GM18909 (cell line): ENCODE results near the gene POU2AF3.

Experiments used
- ATAC-seq: cut with Tn5 transposase; IDR thresholded peaks from one replicate; pipeline ENCODE4 v1.9.1; 2021; ENCODE audit warnings: mild to moderate bottlenecking; ENCODE audit not compliant: unreplicated experiment, poor library complexity

The POU2AF3 gene

DNA sequence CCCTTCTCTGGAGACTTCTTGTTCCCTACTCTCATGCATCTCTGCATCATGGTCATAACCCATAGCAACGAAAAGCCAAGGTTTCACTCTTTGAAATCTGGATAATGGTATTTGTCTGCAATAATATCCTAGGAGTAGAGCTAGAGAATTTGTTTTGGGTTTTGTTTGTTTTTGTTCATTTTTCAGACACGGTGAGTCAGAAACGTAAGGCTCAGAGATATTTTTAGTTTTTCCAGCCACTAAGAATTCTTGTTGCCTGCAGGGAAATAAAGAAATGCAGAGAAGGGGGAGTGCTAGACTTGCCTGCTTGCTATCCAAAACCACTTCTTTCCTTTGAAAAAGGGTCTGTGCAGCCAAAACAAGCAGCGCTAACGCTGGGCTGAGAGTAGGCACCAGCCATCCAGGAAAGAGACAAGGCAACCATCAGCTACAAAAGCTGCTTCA is 26.0 kb downstream of the POU2AF3 start:
- no peak for ATAC-seq

GRCh38 chr11:111325259-111325658 is 26.9 kb downstream of the POU2AF3 start:
- no peak for ATAC-seq

GRCh38 chr11:111326824-111327223 is 28.5 kb downstream of the POU2AF3 start:
- no peak for ATAC-seq

DNA sequence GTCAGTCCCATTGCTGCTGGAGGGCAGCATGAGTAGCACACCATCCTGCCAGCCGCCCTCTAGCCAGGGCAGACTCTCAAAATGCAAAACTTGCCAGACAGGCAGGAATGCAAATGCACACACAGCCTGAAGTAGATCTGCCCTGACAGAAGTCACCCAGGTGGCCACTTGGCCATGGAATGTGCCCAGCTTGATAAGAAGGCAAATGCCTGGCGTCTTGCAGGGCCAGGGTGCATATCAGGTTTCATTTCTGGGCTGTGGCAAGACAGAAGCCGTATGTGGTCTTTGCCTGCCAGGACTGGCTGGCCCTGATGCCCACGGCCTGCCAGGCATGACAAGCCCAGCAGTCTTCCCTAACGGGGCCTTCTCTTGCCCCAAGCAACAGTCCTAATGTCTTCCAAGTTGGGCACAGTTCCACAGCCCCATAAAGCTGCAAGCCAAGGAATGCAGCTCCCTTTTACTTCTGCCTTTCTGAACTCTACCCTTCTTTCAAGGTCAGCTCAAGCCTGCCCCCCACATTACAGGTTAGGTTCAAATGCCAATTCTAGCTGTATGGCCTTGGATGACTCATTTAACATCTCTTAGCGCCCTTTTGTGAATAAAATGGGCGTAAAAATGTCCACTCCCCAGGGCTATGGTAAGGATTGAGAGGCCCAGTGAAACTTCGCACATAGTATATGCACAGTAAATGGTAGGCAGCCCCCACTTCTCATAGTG is 29.7 kb downstream of the POU2AF3 start:
- no peak for ATAC-seq

- no peak for ATAC-seq
Observed at GRCh38 chr11:111329306-111330204, 31.2 kb downstream of the POU2AF3 start.

GRCh38 chr11:111330234-111330893 is 32.0 kb downstream of the POU2AF3 start:
- ATAC-seq: no peak

DNA sequence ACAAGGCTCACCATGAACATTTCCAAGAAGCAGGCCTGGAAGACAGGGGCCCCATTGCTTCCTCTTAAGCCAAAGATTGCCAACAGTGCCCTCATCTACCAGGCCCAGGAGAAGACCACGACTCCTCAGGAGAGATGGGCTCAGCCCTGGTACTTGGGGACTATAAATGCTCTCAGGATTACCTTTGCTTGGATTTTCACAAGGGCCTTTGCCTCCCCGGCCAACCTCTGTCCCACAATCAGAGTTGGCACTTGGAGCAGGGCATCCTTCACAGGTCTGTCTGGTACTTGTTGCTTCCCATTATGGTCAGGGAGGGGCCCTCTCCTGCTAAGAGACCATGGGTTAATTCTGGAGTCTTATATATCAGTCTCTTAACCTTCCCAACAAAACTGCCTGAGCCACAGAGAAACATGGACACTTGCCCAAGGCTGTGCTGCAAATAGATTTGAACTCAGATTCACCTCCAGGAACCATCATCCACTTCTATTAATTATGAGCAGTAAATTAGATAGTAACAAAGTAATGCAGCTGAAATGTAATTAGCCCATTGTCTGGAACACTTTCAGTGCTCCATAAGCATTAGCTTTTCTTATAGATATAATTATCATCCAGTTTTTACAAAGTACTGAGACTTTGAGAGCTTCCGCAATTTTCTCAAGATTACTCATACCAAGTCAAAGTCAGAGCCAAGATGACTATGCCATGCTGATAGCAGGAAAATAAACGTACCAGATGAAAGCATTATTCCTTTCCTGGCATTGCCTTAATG is 33.5 kb downstream of the POU2AF3 start:
- no peak for ATAC-seq

GRCh38 chr11:111334532-111335502 is 36.5 kb downstream of the POU2AF3 start:
- no peak for ATAC-seq

DNA sequence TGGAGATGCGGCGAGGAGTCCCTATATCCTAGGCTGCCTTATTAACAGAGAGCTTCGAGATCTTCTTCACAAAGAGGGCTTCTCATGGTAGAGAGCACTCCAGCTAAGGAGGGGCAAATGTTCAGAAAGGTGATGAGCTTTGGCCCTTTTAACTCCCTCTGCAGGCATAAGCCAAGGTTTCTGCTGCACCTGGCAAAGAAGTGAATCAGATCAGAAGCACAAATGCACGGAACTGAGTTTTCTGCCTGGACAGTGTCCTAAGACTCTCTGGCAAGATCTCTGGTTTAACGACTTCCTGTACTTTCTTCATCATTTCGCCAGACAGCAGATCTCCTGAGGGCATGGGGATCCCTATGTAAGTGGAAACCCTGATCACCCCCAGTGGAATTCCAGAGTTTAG is 37.2 kb downstream of the POU2AF3 start:
- ATAC-seq: no peak

DNA sequence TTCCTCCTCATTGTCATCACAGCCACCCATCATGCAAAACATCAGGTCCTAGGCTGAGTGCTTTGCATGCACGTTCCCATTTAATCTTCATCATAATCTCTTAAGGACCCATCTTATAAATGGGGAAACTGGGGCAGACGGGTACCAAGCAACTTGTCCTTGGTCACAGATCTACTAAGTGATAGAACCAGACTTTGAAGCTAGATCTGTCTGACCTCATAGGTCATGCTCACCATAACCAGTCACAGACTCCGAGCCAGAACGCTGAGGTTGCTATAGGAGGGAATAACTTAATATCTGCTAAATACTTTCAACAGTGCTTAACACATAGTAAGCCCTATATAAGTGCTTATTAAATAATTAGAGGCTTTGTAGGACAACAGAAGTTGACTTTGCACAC is 37.7 kb downstream of the POU2AF3 start:
- ATAC-seq: no peak

DNA sequence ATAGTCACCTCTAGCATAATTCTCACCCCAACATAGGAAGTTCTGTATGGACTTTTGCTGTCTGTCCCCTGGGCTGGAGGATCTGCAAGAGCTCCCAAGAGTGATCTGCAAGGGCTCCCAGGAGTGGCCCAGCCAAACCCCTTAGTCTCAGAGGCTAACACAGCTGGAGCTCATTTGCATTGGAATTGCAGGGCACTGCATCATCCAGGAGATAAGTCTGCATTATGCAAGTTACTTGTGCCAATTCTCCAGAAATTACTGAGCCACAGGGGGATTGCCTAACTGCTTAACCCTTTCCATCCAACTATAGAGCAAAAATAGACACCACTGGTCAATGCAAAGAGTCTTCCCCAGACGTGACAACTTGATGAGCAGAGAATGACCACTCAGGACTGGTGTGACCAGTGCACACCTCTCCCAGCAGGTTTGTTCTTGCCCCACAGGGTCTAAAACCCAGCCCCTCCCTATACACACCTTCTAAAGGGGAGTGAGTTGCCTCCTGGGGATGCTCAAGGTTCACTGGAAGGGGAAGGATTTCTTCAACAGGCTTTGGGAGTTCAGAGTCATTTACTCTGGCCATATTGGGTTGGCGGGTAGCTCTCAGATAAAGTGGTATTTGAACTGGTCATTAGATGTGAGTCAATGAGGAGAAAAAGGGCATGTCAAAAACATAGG is 38.4 kb downstream of the POU2AF3 start:
- ATAC-seq: no peak

GRCh38 chr11:111339758-111340388 is 41.5 kb downstream of the POU2AF3 start:
- ATAC-seq: no peak

DNA sequence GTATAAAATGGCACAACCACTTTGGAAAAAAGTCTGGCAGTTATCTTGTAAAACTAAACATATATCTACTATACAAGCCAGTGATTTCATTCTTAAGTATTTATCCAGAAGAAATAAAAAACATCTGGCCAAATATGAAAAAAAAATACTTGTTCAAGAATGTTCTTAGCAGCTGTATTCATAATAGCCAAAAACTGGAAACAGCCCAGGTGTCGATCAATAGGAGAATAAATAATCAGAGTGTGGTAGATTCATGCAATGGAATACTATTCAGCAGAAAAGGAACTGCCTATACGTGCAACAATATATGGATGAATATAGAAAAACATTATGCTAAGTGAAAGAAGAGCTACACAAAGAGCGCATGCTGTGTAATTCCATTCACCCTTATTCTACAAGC is 44.0 kb downstream of the POU2AF3 start:
- ATAC-seq: no peak

DNA sequence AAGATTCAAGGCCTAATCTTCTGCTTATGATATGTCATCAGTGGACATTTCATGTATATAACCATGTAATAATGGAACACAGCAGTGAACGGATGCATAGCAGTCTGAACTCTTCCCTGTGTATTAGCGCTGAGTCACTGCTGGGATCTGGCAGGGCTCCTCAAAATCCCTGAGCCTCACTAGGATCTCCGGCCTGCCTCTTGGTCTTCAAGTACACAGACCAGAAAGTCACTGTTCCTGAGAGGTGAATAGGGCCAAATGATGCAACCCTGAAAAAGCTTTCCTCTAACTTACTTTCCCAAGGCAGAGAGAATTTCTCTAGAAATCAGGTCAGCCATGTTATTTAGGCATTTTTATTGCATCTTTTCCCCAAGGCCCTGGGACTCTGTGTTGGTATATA is 45.7 kb downstream of the POU2AF3 start:
- ATAC-seq: no peak

DNA sequence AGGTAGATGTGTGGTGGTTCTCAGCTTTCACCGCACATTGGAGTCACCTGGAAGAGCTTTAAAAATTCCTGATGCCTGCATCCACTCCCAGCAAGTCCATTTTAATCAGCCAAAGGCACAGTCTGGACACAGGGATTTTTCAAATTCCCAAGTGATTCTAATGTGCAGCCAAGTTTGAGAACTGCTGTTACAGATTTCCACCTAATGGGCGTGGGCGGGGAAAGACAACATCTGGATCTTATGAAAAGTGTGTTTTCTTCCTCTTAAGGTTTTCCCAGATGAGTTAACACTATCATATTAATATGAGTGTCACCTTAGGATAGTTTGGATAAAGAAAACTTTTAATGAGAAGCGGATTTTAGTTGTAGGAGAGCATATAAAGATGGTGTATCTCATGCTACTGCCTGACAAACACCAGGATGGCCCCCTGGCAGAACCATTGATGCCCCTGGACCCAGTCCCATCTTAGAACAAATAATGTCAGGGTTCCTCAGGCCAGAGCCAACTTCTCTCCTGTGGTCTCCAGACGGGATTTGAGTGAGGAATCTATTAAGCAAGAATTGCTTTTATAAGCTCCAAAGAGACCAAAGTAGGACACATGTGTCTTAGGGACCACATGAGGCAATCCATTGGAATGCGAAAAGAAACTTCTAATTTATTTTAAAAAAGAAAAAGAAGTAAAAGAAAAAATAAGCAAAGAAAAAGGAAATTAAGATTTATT is 48.8 kb downstream of the POU2AF3 start:
- no peak for ATAC-seq

DNA sequence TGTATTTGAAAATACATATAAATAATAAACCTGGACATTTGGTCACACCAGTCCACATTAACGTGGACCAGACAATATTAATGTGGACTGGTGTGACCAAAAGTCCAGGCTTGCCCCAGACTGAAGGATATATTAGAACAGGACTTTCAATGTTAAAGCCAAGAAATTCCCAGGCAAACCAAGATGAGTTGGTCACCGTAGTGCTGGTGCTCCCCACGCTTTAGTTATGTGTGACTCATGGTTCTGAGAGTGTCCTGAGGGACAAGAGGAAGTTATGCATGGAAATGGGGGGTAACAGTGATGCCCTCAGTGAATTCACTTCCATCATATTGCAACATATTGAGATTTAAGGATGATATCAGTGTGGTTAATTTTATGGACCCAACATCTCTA is 49.4 kb downstream of the POU2AF3 start:
- ATAC-seq: no peak

DNA sequence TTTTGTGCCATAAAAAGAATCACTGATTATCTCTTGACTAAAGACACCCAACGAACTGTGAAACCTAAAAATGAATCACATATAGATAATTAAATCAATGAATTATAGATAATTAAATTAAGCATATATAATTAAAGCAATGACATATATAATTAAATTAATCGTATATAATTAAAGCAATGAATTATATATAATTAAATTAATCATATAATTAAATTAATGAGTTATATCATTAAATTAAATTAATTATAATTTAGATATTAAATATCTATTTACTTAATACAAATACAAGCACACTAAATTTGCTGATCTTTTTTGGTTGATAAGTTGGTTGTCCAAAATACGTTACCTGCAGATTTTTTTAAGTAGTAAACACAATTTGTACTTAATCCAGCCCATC is 49.8 kb downstream of the POU2AF3 start:
- no peak for ATAC-seq
